ENCODE data around the gene ETFDH. TPM values are rescaled to one million over a fixed set of nuclear protein-coding genes. Genes with fewer than 3 reads are reported as not detected.

ETFDH gene
- total and polyA plus RNA-seq, 10 of the 15 experiments (the other 5 are each of a cell fraction or from before 2014, with no cell fraction given), result 10.9 to 30.4 (median 20.6) TPM

- TF ChIP-seq, protein P1, sequence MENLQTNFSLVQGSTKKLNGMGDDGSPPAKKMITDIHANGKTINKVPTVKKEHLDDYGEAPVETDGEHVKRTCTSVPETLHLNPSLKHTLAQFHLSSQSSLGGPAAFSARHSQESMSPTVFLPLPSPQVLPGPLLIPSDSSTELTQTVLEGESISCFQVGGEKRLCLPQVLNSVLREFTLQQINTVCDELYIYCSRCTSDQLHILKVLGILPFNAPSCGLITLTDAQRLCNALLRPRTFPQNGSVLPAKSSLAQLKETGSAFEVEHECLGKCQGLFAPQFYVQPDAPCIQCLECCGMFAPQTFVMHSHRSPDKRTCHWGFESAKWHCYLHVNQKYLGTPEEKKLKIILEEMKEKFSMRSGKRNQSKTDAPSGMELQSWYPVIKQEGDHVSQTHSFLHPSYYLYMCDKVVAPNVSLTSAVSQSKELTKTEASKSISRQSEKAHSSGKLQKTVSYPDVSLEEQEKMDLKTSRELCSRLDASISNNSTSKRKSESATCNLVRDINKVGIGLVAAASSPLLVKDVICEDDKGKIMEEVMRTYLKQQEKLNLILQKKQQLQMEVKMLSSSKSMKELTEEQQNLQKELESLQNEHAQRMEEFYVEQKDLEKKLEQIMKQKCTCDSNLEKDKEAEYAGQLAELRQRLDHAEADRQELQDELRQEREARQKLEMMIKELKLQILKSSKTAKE (IDR thresholded peaks at IDR 0.05; ENCODE audit: low read depth, poor library complexity, severe bottlenecking), result no peak
- TF ChIP-seq YY1 (IDR thresholded peaks at IDR 0.05; ENCODE audit: low read depth, low read length) (peak; percentile 76), MYB (IDR thresholded peaks at IDR 0.05; ENCODE audit: borderline replicate concordance, low read depth, low read length) (no peak), TCF12 (IDR thresholded peaks at IDR 0.05; ENCODE audit: low read depth, low read length) (peak; percentile 75), MYC (IDR thresholded peaks at IDR 0.05; ENCODE audit: insufficient read depth, insufficient read length, insufficient replicate concordance, low read length, severe bottlenecking) (peak; percentile 80), MEF2A (IDR thresholded peaks at IDR 0.05; ENCODE audit: insufficient read depth, low read depth, low read length) (no peak), POU2F2 (IDR thresholded peaks at IDR 0.05; ENCODE audit: borderline replicate concordance, low read depth, low read length) (no peak; the same call in 2 of the 3 replicates), NR2C2 (IDR thresholded peaks at IDR 0.05; ENCODE audit: borderline replicate concordance, control insufficient read depth, insufficient read length, low read depth) (no peak), HCFC1 (IDR thresholded peaks at IDR 0.05; ENCODE audit: low read length) (peak; percentile 40; the same call in 1 of the 2 replicates), ZSCAN29 (IDR thresholded peaks at IDR 0.05) (no peak), SMAD1 (IDR thresholded peaks at IDR 0.05; ENCODE audit: low read depth, partially characterized antibody) (no peak), CREB1 (IDR thresholded peaks at IDR 0.05; ENCODE audit: low read depth) (peak; percentile 68), CBX3 (IDR thresholded peaks at IDR 0.05; ENCODE audit: borderline replicate concordance, low read depth) (no peak), RUNX3 (IDR thresholded peaks at IDR 0.05; ENCODE audit: low read length) (peak; percentile 31; the same call in 1 of the 2 replicates), ASH2L (IDR thresholded peaks at IDR 0.05; ENCODE audit: borderline replicate concordance, low read depth) (0 out of 2 replicates have a peak, but pooled peaks have one; percentile 65), CBX5 (IDR thresholded peaks at IDR 0.05; ENCODE audit: low read depth) (peak; percentile 95), MEF2B (IDR thresholded peaks at IDR 0.05; ENCODE audit: partially characterized antibody, poor library complexity, severe bottlenecking) (no peak), ZZZ3 (IDR thresholded peaks at IDR 0.05; ENCODE audit: control insufficient read depth, insufficient read length, low read depth) (no peak), GATAD2B (conservative IDR thresholded peaks at IDR 0.05; ENCODE audit: low read depth) (peak; percentile 92), SREBF2 (IDR thresholded peaks at IDR 0.05; ENCODE audit: low read length) (peak; percentile 65), RAD21 (IDR thresholded peaks at IDR 0.05; ENCODE audit: insufficient read depth, low read depth, low read length) (no peak), ZNF687 (IDR thresholded peaks at IDR 0.05) (peak; percentile 79)
Observed at GRCh38 chr4:158722917-158723793, 51.1 kb downstream of the ETFDH start, which contains the start of gene PPID (continued).

Measured in GM12878 (cell line).